ENCODE data around the gene OR5M3. TPM values are rescaled to one million over a fixed set of nuclear protein-coding genes. Genes with fewer than 3 reads are reported as not detected.

The OR5M3 gene
- total RNA-seq, 4 donors from 2014 or later: not detected

DNA sequence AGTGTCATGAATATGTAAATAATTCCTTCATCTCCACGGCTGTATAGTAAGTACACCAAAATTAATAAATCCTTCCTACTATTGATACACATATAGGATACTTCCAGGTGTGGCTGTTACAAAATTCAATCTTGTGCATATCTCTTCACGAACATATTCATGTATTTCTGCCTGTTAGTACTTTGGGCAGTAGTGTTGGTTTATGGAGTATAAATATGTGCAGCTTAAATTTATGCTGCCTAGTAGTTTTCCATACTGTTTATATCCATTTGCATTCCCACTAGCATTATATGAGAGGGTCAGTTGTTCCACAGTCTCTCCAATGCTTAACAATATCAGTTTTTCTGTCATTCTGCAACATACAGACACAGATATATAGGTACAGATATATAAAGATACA is 22.0 kb upstream of the OR5M3 start:
- WGBS, 2 donors (ENCODE audit: low coverage in 1 of 2): 70 to 71% methylated on average over 2 of the region's 2 CpGs
- Histone ChIP-seq H3K27me3 (no peaks in the 10 kb centered on the region), H3K4me1 (no peaks in the 10 kb centered on the region), H3K9me3 (no peaks in the 10 kb centered on the region), H3K36me3 (no peaks in the 10 kb centered on the region), H3K27ac (no peak overlapping the region), H3K4me3 (no peak overlapping the region)
- ATAC-seq: no peak
- TF ChIP-seq EP300 (IDR thresholded peaks at IDR 0.05): no peak
- no peak for TF ChIP-seq POLR2A (IDR thresholded peaks at IDR 0.05)
- no peak for TF ChIP-seq POLR2AphosphoS5 (IDR thresholded peaks at IDR 0.05)
- TF ChIP-seq, protein P1, sequence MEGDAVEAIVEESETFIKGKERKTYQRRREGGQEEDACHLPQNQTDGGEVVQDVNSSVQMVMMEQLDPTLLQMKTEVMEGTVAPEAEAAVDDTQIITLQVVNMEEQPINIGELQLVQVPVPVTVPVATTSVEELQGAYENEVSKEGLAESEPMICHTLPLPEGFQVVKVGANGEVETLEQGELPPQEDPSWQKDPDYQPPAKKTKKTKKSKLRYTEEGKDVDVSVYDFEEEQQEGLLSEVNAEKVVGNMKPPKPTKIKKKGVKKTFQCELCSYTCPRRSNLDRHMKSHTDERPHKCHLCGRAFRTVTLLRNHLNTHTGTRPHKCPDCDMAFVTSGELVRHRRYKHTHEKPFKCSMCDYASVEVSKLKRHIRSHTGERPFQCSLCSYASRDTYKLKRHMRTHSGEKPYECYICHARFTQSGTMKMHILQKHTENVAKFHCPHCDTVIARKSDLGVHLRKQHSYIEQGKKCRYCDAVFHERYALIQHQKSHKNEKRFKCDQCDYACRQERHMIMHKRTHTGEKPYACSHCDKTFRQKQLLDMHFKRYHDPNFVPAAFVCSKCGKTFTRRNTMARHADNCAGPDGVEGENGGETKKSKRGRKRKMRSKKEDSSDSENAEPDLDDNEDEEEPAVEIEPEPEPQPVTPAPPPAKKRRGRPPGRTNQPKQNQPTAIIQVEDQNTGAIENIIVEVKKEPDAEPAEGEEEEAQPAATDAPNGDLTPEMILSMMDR (IDR thresholded peaks at IDR 0.05): no peak

DNA sequence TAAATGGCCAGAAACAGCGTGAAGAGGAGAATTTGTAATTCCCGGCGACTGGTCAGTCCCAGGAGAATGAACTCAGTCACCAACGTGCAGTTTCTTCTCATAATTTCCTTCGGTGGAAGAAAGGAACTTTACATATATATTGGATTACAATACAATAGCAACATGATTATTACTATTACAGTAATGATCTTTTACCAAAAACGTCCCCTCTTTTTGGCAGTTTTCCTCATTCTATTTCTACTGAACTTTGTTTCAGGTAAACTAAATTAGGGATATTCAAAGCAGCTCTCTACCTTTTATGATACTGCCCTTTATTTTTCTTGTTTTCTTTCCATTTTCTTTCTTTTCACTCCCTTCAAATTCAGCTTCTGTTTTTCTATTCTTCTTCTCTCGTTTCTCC is 18.1 kb upstream of the OR5M3 start, which contains the start of gene OR5M8:
Gene OR5M8, minus strand, starts transcription at position 101 of the 400 bp plus-strand sequence. Its CDS starts 0 bp downstream, at position 101.
- Histone ChIP-seq H3K27me3 (no peaks in the 10 kb centered on the region), H3K4me1 (no peaks in the 10 kb centered on the region), H3K9me3 (peaks cover 0 to 9% (median 0%) of the 10 kb centered on the region in 3 donors), H3K36me3 (no peaks in the 10 kb centered on the region), H3K27ac (no peak within 1 kb of the TSS), H3K4me3 (no peak within 1 kb of the TSS)
- 38 to 76% methylated on average over 1 to 7 of the region's 7 CpGs for WGBS, 2 donors (ENCODE audit: low coverage in 1 of 2)
- ATAC-seq: no peak
- TF ChIP-seq POLR2A (IDR thresholded peaks at IDR 0.05) (no peak), POLR2AphosphoS5 (IDR thresholded peaks at IDR 0.05) (no peak), EP300 (IDR thresholded peaks at IDR 0.05) (no peak)
- TF ChIP-seq, protein P1 (IDR thresholded peaks at IDR 0.05): no peak

DNA sequence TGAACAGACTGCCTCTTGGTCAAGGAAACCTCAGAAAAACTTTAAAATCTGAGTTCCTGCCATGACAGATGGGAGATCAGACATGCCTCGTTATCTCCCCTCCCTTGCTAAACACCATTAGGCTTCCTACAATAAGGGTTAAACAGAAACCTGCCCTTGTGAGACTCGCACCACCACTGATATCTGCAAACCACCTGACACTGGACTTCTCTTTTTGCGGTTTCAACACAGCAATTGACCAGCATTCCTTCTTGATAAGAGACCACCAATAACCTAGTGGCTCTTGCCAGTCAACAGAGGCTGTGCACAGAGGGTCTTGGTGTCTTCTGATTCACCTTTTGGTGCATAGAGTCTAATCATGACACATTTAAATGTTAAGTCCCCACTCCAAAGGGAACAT is 13.6 kb upstream of the OR5M3 start:
- Histone ChIP-seq H3K4me1 (no peaks in the 10 kb centered on the region), H3K9me3 (peaks cover 0 to 9% (median 0%) of the 10 kb centered on the region in 3 donors), H3K27me3 (no peaks in the 10 kb centered on the region), H3K36me3 (no peaks in the 10 kb centered on the region), H3K27ac (no peak overlapping the region), H3K4me3 (no peak overlapping the region)
- 50 to 65% methylated on average over 2 to 3 of the region's 3 CpGs for WGBS, 2 donors (ENCODE audit: low coverage in 1 of 2)
- no peak for TF ChIP-seq POLR2AphosphoS5 (IDR thresholded peaks at IDR 0.05)
- TF ChIP-seq, protein P1 (IDR thresholded peaks at IDR 0.05): no peak
- no peak for TF ChIP-seq POLR2A (IDR thresholded peaks at IDR 0.05)
- TF ChIP-seq EP300 (IDR thresholded peaks at IDR 0.05): no peak
- no peak for ATAC-seq

DNA sequence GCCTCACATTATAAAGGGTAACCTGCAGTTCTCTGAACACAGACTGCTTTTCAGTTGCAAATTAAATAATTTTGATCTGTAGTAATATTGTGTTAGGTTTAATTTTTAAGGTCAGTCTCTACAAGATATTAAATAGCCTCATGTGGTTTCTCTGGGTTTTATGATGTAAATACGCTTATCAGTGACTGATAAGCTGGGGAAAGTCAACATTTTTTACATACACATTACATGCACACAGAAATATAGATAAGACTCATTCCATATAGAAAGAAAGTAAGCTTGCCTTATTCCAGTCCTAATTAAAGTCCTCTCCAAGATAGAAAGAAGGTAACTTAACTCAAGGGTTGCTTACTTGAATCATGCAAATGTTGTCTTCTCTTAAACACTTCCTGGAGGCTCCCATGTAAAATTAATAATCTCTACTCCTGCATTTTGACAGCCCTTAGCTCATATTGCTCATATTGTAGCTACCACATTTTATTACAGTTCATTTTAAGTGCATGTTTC is 1.6 kb upstream of the OR5M3 start:
- H3K9me3 ChIP-seq: no peaks in the 10 kb centered on the region
- TF ChIP-seq POLR2AphosphoS5 (IDR thresholded peaks at IDR 0.05): no peak
- no peak for TF ChIP-seq EP300 (IDR thresholded peaks at IDR 0.05)
- TF ChIP-seq, protein P1 (IDR thresholded peaks at IDR 0.05): no peak
- no peak for TF ChIP-seq POLR2A (IDR thresholded peaks at IDR 0.05)
- H3K36me3 ChIP-seq: no peaks in the 10 kb centered on the region
- no peak for ATAC-seq
- WGBS, 2 donors (ENCODE audit: low coverage in 1 of 2): 53 to 79% methylated on average over 1 of the region's 1 CpG
- H3K27me3 ChIP-seq: no peaks in the 10 kb centered on the region
- H3K27ac ChIP-seq: no peak overlapping the region
- no peak overlapping the region for H3K4me3 ChIP-seq
- no peaks in the 10 kb centered on the region for H3K4me1 ChIP-seq

GRCh38 chr11:56457076-56457475 is 16.1 kb downstream of the OR5M3 start:
- H3K9me3 ChIP-seq: no peaks in the 10 kb centered on the region
- no peak for ATAC-seq
- H3K27me3 ChIP-seq: no peaks in the 10 kb centered on the region
- 85 to 100% methylated on average over 1 of the region's 1 CpG for WGBS, 2 donors (ENCODE audit: low coverage in 1 of 2)
- TF ChIP-seq POLR2AphosphoS5 (IDR thresholded peaks at IDR 0.05) (no peak), EP300 (IDR thresholded peaks at IDR 0.05) (no peak)
- no peak overlapping the region for H3K4me3 ChIP-seq
- H3K4me1 ChIP-seq: no peaks in the 10 kb centered on the region
- no peak overlapping the region for H3K27ac ChIP-seq
- H3K36me3 ChIP-seq: no peaks in the 10 kb centered on the region

Measured in gastroesophageal sphincter (tissue), 4 donors.